ENCODE data around the gene C9orf57. TPM values are rescaled to one million over a fixed set of nuclear protein-coding genes. Genes with fewer than 3 reads are reported as not detected.

The C9orf57 gene
- total RNA-seq, 1 experiment from 2014 or later: not detected

GRCh38 chr9:72029986-72030385 lies 30.4 kb downstream of the C9orf57 start:
- Histone ChIP-seq H3K79me1 (ENCODE audit: insufficient read depth, low read depth, low read length, poor library complexity, severe bottlenecking) (no peaks in the 10 kb centered on the region), H2BK5ac (ENCODE audit: insufficient read length, low read length) (no peak overlapping the region), H3K27ac (ENCODE audit: insufficient read length, low read depth, low read length) (no peak overlapping the region)

More at GRCh38 chr9:72029986-72030385, 30.4 kb downstream of the C9orf57 start:
- H3K23me2 ChIP-seq (ENCODE audit: insufficient read length, low read depth, low read length, poor library complexity, severe bottlenecking): no peaks in the 10 kb centered on the region
- H2BK20ac ChIP-seq (ENCODE audit: low read depth, low read length, poor library complexity, severe bottlenecking): no peak overlapping the region
- H3K4me3 Mint-ChIP-seq: no peak overlapping the region
- H2AK5ac ChIP-seq (ENCODE audit: insufficient read length, low read length): no peak overlapping the region
- H4K20me1 ChIP-seq (ENCODE audit: control insufficient read depth, insufficient read depth, insufficient read length): no peaks in the 10 kb centered on the region
- H3K9me3 ChIP-seq (ENCODE audit: control insufficient read depth, low read depth, low read length): no peaks in the 10 kb centered on the region
- H2BK120ac ChIP-seq (ENCODE audit: low read depth, low read length, poor library complexity, severe bottlenecking): no peak overlapping the region
- no peak overlapping the region for H3K27ac Mint-ChIP-seq
- no peak overlapping the region for H4K5ac ChIP-seq (ENCODE audit: insufficient read length, low read depth, low read length)
- H3K18ac ChIP-seq (ENCODE audit: insufficient read length, low read depth, low read length): no peak overlapping the region
- H3K36me3 Mint-ChIP-seq (ENCODE audit: insufficient read depth in 1 of 3, low read depth in 3 of 3): no peaks in the 10 kb centered on the region
- WGBS (ENCODE audit: extremely low coverage, insufficient read length, low lambda C conversion rate): no CpG with 5 or more reads among the region's 1 CpG
- no peak overlapping the region for H3K9ac ChIP-seq (ENCODE audit: extremely low read depth, insufficient read length, low read length)
- no peaks in the 10 kb centered on the region for H3K27me3 ChIP-seq (ENCODE audit: insufficient read depth, low read length)
- no peak overlapping the region for H3T11ph ChIP-seq (ENCODE audit: low read length)
- TF ChIP-seq CTCF (conservative IDR thresholded peaks at IDR 0.05): no peak
- H3K4me2 ChIP-seq (ENCODE audit: insufficient read depth, insufficient read length, low read length): no peak overlapping the region
- H4K8ac ChIP-seq (replicated peaks; ENCODE audit: insufficient read length, low read depth, low read length): no peak overlapping the region
- 0 out of 5 replicates have a peak, but pooled peaks cover 0 to 4% of the 10 kb centered on the region in 2 experiments for H3K9me3 Mint-ChIP-seq
- no peaks in the 10 kb centered on the region for H3K79me2 ChIP-seq (ENCODE audit: insufficient read depth, low read length)
- no peaks in the 10 kb centered on the region for H3K4me1 ChIP-seq (ENCODE audit: insufficient read depth, low read length)
- H3K14ac ChIP-seq (ENCODE audit: insufficient read depth, low read length): no peak overlapping the region
- no peak overlapping the region for H3K4ac ChIP-seq (ENCODE audit: low read depth, low read length)
- H3K4me1 Mint-ChIP-seq: peaks cover 0 to 2% of the 10 kb centered on the region in 2 experiments; a peak in 1 of 4 replicates
- no peak overlapping the region for H2BK12ac ChIP-seq (ENCODE audit: insufficient read length, low read depth, low read length)
- no peaks in the 10 kb centered on the region for H3K27me3 Mint-ChIP-seq (ENCODE audit: low read depth)
- no peak overlapping the region for H3K56ac ChIP-seq (ENCODE audit: insufficient read length, low read depth, low read length)
- no peak for DNase-seq
- H3K23ac ChIP-seq (ENCODE audit: insufficient read length, low read depth, low read length): no peak overlapping the region
- no peak overlapping the region for H4K91ac ChIP-seq (ENCODE audit: insufficient read length, low read depth, low read length)
- no peak overlapping the region for H2AFZ ChIP-seq (ENCODE audit: low read length)
- H2BK15ac ChIP-seq (ENCODE audit: low read depth, low read length): no peak overlapping the region
